ENCODE data around the gene C3AR1. TPM values are rescaled to one million over a fixed set of nuclear protein-coding genes. Genes with fewer than 3 reads are reported as not detected.
"Not testable (repeated sequence)": the region's sequence is repeated elsewhere in the genome, so short reads cannot be mapped to it uniquely, and the experiment has no call there.

C3AR1 gene
- polyA plus RNA-seq (2013, experiment 1 of 2): 7.6 TPM
- polyA plus RNA-seq (2013, experiment 2 of 2): 7.4 TPM

- no peak within 1 kb of the TSS for H2AK5ac ChIP-seq (ENCODE audit: low read length, severe bottlenecking)
- H2BK120ac ChIP-seq (ENCODE audit: low read depth, low read length): no peak within 1 kb of the TSS
- peak within 1 kb of the TSS in 1 of 2 experiments; percentile 95 for H3K4ac ChIP-seq (ENCODE audit: low read depth in 1 of 2, low read length in 2 of 2)
Observed at GRCh38 chr12:8065991-8066594, at the start of gene C3AR1. C3AR1 (minus strand) TSS chr12:8066359; CDS start chr12:8060185, 6,174 bp downstream.

GRCh38 chr12:8113117-8113516 lies 47.0 kb upstream of the C3AR1 start:
- H3K79me1 ChIP-seq (replicated peaks; ENCODE audit: low read length, poor library complexity, severe bottlenecking); H3K4me3 ChIP-seq (ENCODE audit: insufficient read depth in 1 of 2, low read depth in 1 of 2, low read length in 2 of 2); H3K4ac ChIP-seq (ENCODE audit: low read depth in 1 of 2, low read length in 2 of 2); H2AK5ac ChIP-seq (ENCODE audit: low read length, severe bottlenecking); H2BK15ac ChIP-seq (ENCODE audit: low read depth, poor library complexity, severe bottlenecking); H3K4me1 ChIP-seq (ENCODE audit: control insufficient read depth, insufficient read depth, low read depth, low read length); H3K4me2 ChIP-seq (ENCODE audit: low read length, poor library complexity, severe bottlenecking); DNase-seq; H3K9me3 ChIP-seq (ENCODE audit: control insufficient read depth, low read length); H4K8ac ChIP-seq (ENCODE audit: low read length); H2BK120ac ChIP-seq (ENCODE audit: low read depth, low read length); H2BK5ac ChIP-seq (ENCODE audit: low read depth, low read length, poor library complexity, severe bottlenecking); H3K9ac ChIP-seq (ENCODE audit: low read length); H3K27ac ChIP-seq (ENCODE audit: low read length, poor library complexity, severe bottlenecking); H3K23ac ChIP-seq (ENCODE audit: low read length in 2 of 2); H2AFZ ChIP-seq (ENCODE audit: low read depth, low read length); H3K36me3 ChIP-seq (ENCODE audit: control insufficient read depth in 1 of 2, insufficient read depth in 2 of 2, low read depth in 1 of 2, low read length in 2 of 2); H4K91ac ChIP-seq (ENCODE audit: low read length); H3K14ac ChIP-seq (ENCODE audit: low read length in 2 of 2); H2BK12ac ChIP-seq (ENCODE audit: low read length in 2 of 2); H3K18ac ChIP-seq (ENCODE audit: low read depth in 1 of 2, low read length in 2 of 2); H3K27me3 ChIP-seq (ENCODE audit: control insufficient read depth in 1 of 2, insufficient read depth in 1 of 2, low read length in 2 of 2): not testable (repeated sequence)
- 95% methylated on average over 2 of the region's 4 CpGs for WGBS

More at GRCh38 chr12:8065991-8066594, at the start of gene C3AR1:
- no peak within 1 kb of the TSS for H2AFZ ChIP-seq (ENCODE audit: low read depth, low read length)
- no peaks in the 10 kb centered on the region for H3K36me3 ChIP-seq (ENCODE audit: control insufficient read depth in 1 of 2, insufficient read depth in 2 of 2, low read depth in 1 of 2, low read length in 2 of 2)
- peak within 1 kb of the TSS; percentile 73 for H2BK15ac ChIP-seq (ENCODE audit: low read depth, poor library complexity, severe bottlenecking)
- H3K9me3 ChIP-seq (ENCODE audit: control insufficient read depth, low read length): no peaks in the 10 kb centered on the region
- peak within 1 kb of the TSS in 1 of 2 experiments; percentile 73 for H3K18ac ChIP-seq (ENCODE audit: low read depth in 1 of 2, low read length in 2 of 2)
- H3K4me3 ChIP-seq (ENCODE audit: insufficient read depth in 1 of 2, low read depth in 1 of 2, low read length in 2 of 2): no peak within 1 kb of the TSS
- no peaks in the 10 kb centered on the region for H3K79me1 ChIP-seq (replicated peaks; ENCODE audit: low read length, poor library complexity, severe bottlenecking)
- H4K91ac ChIP-seq (ENCODE audit: low read length): no peak within 1 kb of the TSS
- no peak within 1 kb of the TSS for H2BK5ac ChIP-seq (ENCODE audit: low read depth, low read length, poor library complexity, severe bottlenecking)
- peak within 1 kb of the TSS; percentile 85 for H3K27ac ChIP-seq (ENCODE audit: low read length, poor library complexity, severe bottlenecking)
- no peak within 1 kb of the TSS for H4K8ac ChIP-seq (ENCODE audit: low read length)
- no peaks in the 10 kb centered on the region for H3K27me3 ChIP-seq (ENCODE audit: control insufficient read depth in 1 of 2, insufficient read depth in 1 of 2, low read length in 2 of 2)
- peaks cover 1% of the 10 kb centered on the region for H3K4me1 ChIP-seq (ENCODE audit: control insufficient read depth, insufficient read depth, low read depth, low read length)
- no peak within 1 kb of the TSS for H3K4me2 ChIP-seq (ENCODE audit: low read length, poor library complexity, severe bottlenecking)
- no peak within 1 kb of the TSS for H3K23ac ChIP-seq (ENCODE audit: low read length in 2 of 2)
- H2BK12ac ChIP-seq (ENCODE audit: low read length in 2 of 2): peak within 1 kb of the TSS in 1 of 2 experiments; percentile 95
- no peak within 1 kb of the TSS for H3K14ac ChIP-seq (ENCODE audit: low read length in 2 of 2)
- peak; percentile 90 for DNase-seq
- H3K9ac ChIP-seq (ENCODE audit: low read length): peak within 1 kb of the TSS; percentile 25
- 0% methylated on average over 1 of the region's 2 CpGs for WGBS

GRCh38 chr12:8108808-8109398 lies 42.7 kb upstream of the C3AR1 start:
- H2BK120ac ChIP-seq (ENCODE audit: low read depth, low read length): no peak overlapping the region
- no peak overlapping the region for H2AFZ ChIP-seq (ENCODE audit: low read depth, low read length)
- no peaks in the 10 kb centered on the region for H3K27me3 ChIP-seq (ENCODE audit: control insufficient read depth in 1 of 2, insufficient read depth in 1 of 2, low read length in 2 of 2)
- no peak overlapping the region for H4K91ac ChIP-seq (ENCODE audit: low read length)
- no peaks in the 10 kb centered on the region for H3K79me1 ChIP-seq (replicated peaks; ENCODE audit: low read length, poor library complexity, severe bottlenecking)
- peak; percentile 78 for DNase-seq
- H2BK5ac ChIP-seq (ENCODE audit: low read depth, low read length, poor library complexity, severe bottlenecking): no peak overlapping the region
- H3K18ac ChIP-seq (ENCODE audit: low read depth in 1 of 2, low read length in 2 of 2): no peak overlapping the region
- no peak overlapping the region for H2BK12ac ChIP-seq (ENCODE audit: low read length in 2 of 2)
- H3K14ac ChIP-seq (ENCODE audit: low read length in 2 of 2): no peak overlapping the region
- H3K9me3 ChIP-seq (ENCODE audit: control insufficient read depth, low read length): peaks cover 6% of the 10 kb centered on the region
- peaks cover 0 to 26% of the 10 kb centered on the region in 2 experiments for H3K36me3 ChIP-seq (ENCODE audit: control insufficient read depth in 1 of 2, insufficient read depth in 2 of 2, low read depth in 1 of 2, low read length in 2 of 2)
- H3K4me1 ChIP-seq (ENCODE audit: control insufficient read depth, insufficient read depth, low read depth, low read length): no peaks in the 10 kb centered on the region
- H2AK5ac ChIP-seq (ENCODE audit: low read length, severe bottlenecking): no peak overlapping the region
- H3K9ac ChIP-seq (ENCODE audit: low read length): peak overlapping the region; percentile 79
- no peak overlapping the region for H4K8ac ChIP-seq (ENCODE audit: low read length)
- H3K4ac ChIP-seq (ENCODE audit: low read depth in 1 of 2, low read length in 2 of 2): no peak overlapping the region
- no peak overlapping the region for H2BK15ac ChIP-seq (ENCODE audit: low read depth, poor library complexity, severe bottlenecking)
- H3K4me2 ChIP-seq (ENCODE audit: low read length, poor library complexity, severe bottlenecking): no peak overlapping the region
- no peak overlapping the region for H3K27ac ChIP-seq (ENCODE audit: low read length, poor library complexity, severe bottlenecking)
- no peak overlapping the region for H3K23ac ChIP-seq (ENCODE audit: low read length in 2 of 2)
- WGBS: 15% methylated on average over 3 of the region's 3 CpGs
- H3K4me3 ChIP-seq (ENCODE audit: insufficient read depth in 1 of 2, low read depth in 1 of 2, low read length in 2 of 2): no peak overlapping the region

- WGBS: 98% methylated on average over 3 of the region's 3 CpGs
- H3K14ac ChIP-seq (ENCODE audit: low read length in 2 of 2): no peak overlapping the region
Observed at GRCh38 chr12:8099235-8099634, 33.1 kb upstream of the C3AR1 start.

More at GRCh38 chr12:8099235-8099634, 33.1 kb upstream of the C3AR1 start:
- Histone ChIP-seq H3K23ac (ENCODE audit: low read length in 2 of 2) (no peak overlapping the region), H2AK5ac (ENCODE audit: low read length, severe bottlenecking) (no peak overlapping the region), H2BK15ac (ENCODE audit: low read depth, poor library complexity, severe bottlenecking) (no peak overlapping the region), H2BK120ac (ENCODE audit: low read depth, low read length) (no peak overlapping the region), H3K9ac (ENCODE audit: low read length) (no peak overlapping the region), H3K18ac (ENCODE audit: low read depth in 1 of 2, low read length in 2 of 2) (no peak overlapping the region), H4K8ac (ENCODE audit: low read length) (no peak overlapping the region), H3K4me3 (ENCODE audit: insufficient read depth in 1 of 2, low read depth in 1 of 2, low read length in 2 of 2) (no peak overlapping the region), H3K27me3 (ENCODE audit: control insufficient read depth in 1 of 2, insufficient read depth in 1 of 2, low read length in 2 of 2) (no peaks in the 10 kb centered on the region), H2BK12ac (ENCODE audit: low read length in 2 of 2) (no peak overlapping the region), H3K9me3 (ENCODE audit: control insufficient read depth, low read length) (peaks cover 1% of the 10 kb centered on the region), H3K4ac (ENCODE audit: low read depth in 1 of 2, low read length in 2 of 2) (no peak overlapping the region), H2BK5ac (ENCODE audit: low read depth, low read length, poor library complexity, severe bottlenecking) (no peak overlapping the region), H4K91ac (ENCODE audit: low read length) (no peak overlapping the region), H2AFZ (ENCODE audit: low read depth, low read length) (no peak overlapping the region), H3K4me2 (ENCODE audit: low read length, poor library complexity, severe bottlenecking) (no peak overlapping the region), H3K36me3 (ENCODE audit: control insufficient read depth in 1 of 2, insufficient read depth in 2 of 2, low read depth in 1 of 2, low read length in 2 of 2) (peaks cover 8 to 48% of the 10 kb centered on the region in 2 experiments), H3K27ac (ENCODE audit: low read length, poor library complexity, severe bottlenecking) (no peak overlapping the region), H3K79me1 (replicated peaks; ENCODE audit: low read length, poor library complexity, severe bottlenecking) (peaks cover 5% of the 10 kb centered on the region), H3K4me1 (ENCODE audit: control insufficient read depth, insufficient read depth, low read depth, low read length) (no peaks in the 10 kb centered on the region)
- DNase-seq: no peak
